H1 (cell line): ENCODE data around the gene MYRIP. TPM values are rescaled to one million over a fixed set of nuclear protein-coding genes. Genes with fewer than 3 reads are reported as not detected.

Source experiments
- CTCF ChIA-PET: fragments of 300-600 bp; sonication (Branson Sonifier 250); formaldehyde crosslinking; loops from one replicate; lab custom pipeline; 2021; ENCODE audit not compliant: partially characterized antibody; lab: Charles Lee
- POLR2A ChIA-PET: fragments of 300-600 bp; sonication (Branson Sonifier 250); formaldehyde crosslinking; loops from one replicate; lab custom pipeline; 2021; ENCODE audit warnings: inconsistent platforms; ENCODE audit not compliant: partially characterized antibody; lab: Charles Lee
- DNase-seq, 2 experiments: peaks; one replicate each; pipeline versions ENCODE4 v3.0.0 to v3.0.0-alpha.2; 2010 to 2022; ENCODE audit warnings: low spot score in 2 of 2, low read depth in 1 of 2, mixed read lengths in 1 of 2
- FAIRE-seq: peaks from 2 replicates; lab custom pipeline; 2011; peaks lifted over from hg19 to GRCh38; lab: Jason Lieb, UNC
- H2AFZ ChIP-seq: 2 replicates; pipeline ENCODE4 v1.8.1; 2012; ENCODE audit warnings: low read length, inconsistent platforms
- H2AK5ac ChIP-seq: 2 replicates; pipeline ENCODE4 v1.6.1; 2013; ENCODE audit warnings: low read depth, low read length
- H2BK120ac ChIP-seq: replicated peaks from 2 replicates; pipeline ENCODE3; 2013; ENCODE audit warnings: low read depth, low read length, inconsistent platforms
- H2BK12ac ChIP-seq: 2 replicates; pipeline ENCODE4 v1.6.1; 2013; ENCODE audit warnings: low read depth, low read length
- H2BK15ac ChIP-seq: 2 replicates; pipeline ENCODE4 v1.6.1; 2013; ENCODE audit warnings: low read length
- H2BK20ac ChIP-seq: 2 replicates; pipeline ENCODE4 v1.6.1; 2013; ENCODE audit warnings: low read length
- H2BK5ac ChIP-seq: 2 replicates; pipeline ENCODE4 v1.6.1; 2013; ENCODE audit warnings: low read depth, low read length
- H3K14ac ChIP-seq: 2 replicates; pipeline ENCODE4 v1.6.1; 2013; ENCODE audit warnings: inconsistent platforms; ENCODE audit not compliant: insufficient read length
- H3K18ac ChIP-seq: 2 replicates; pipeline ENCODE4 v1.6.1; 2013; ENCODE audit warnings: low read length; ENCODE audit errors: extremely low read depth
- H3K23ac ChIP-seq: 2 replicates; pipeline ENCODE4 v1.6.1; 2013; ENCODE audit warnings: inconsistent platforms; ENCODE audit not compliant: insufficient read length
- H3K23me2 ChIP-seq: 2 replicates; pipeline ENCODE4 v1.6.1; 2013; ENCODE audit warnings: low read depth, low read length
- H3K27ac ChIP-seq: 2 replicates; pipeline ENCODE4 v1.6.1; 2011; ENCODE audit warnings: low read depth, low read length, inconsistent platforms
- H3K27me3 ChIP-seq, 4 experiments: replicated peaks in 1 of 4; 1 replicate in 1 of 4; 2 replicates in 3 of 4; pipeline versions ENCODE4 v1.6.1 to v1.8.1; 2011 to 2013; ENCODE audit warnings: low read length in 3 of 4, mild to moderate bottlenecking in 3 of 4, inconsistent platforms in 2 of 4, mixed read lengths in 2 of 4, moderate library complexity in 1 of 4; ENCODE audit not compliant: control insufficient read depth in 3 of 4, insufficient read depth in 3 of 4; ENCODE audit errors: extremely low read depth in 1 of 4
- H3K36me3 ChIP-seq, 4 experiments: 2 replicates each; pipeline versions ENCODE4 v1.6.1 to v1.8.1; 2011 to 2013; ENCODE audit warnings: mild to moderate bottlenecking in 4 of 4, low read length in 3 of 4, moderate library complexity in 2 of 4, control low read depth in 1 of 4, inconsistent platforms in 1 of 4; ENCODE audit not compliant: insufficient read depth in 4 of 4, control insufficient read depth in 2 of 4
- H3K4ac ChIP-seq: replicated peaks from 2 replicates; pipeline ENCODE3; 2013; ENCODE audit warnings: low read length, low read depth, mixed read lengths, inconsistent platforms; ENCODE audit not compliant: insufficient read length
- H3K4me1 ChIP-seq, 4 experiments: replicated peaks in 1 of 4; 1 replicate in 1 of 4; 2 replicates in 3 of 4; pipeline versions ENCODE4 v1.6.1 to v1.8.1; 2011 to 2013; ENCODE audit warnings: low read length in 3 of 4, inconsistent platforms in 2 of 4, mixed read lengths in 1 of 4; ENCODE audit not compliant: insufficient read depth in 4 of 4, control insufficient read depth in 3 of 4
- H3K4me2 ChIP-seq, 2 experiments: 2 replicates each; pipeline versions ENCODE4 v1.6.1 to v1.8.1; 2011 to 2013; ENCODE audit warnings: low read depth in 2 of 2, low read length in 2 of 2, control low read depth in 1 of 2, inconsistent platforms in 1 of 2, mild to moderate bottlenecking in 1 of 2; ENCODE audit not compliant: insufficient read depth in 1 of 2
- H3K4me3 ChIP-seq, 4 experiments: fragments of 200-600, 300-600 bp in 1 of 4; sonication (generic), shearing (Covaris generic), sonication (Bioruptor Twin) in 1 of 4; 2 replicates each; pipeline versions ENCODE4 v1.5.1 to v1.8.1; 2011 to 2016; ENCODE audit warnings: low read length in 4 of 4, low read depth in 3 of 4, control low read depth in 2 of 4, inconsistent platforms in 2 of 4, mild to moderate bottlenecking in 2 of 4, mixed read lengths in 1 of 4, moderate library complexity in 1 of 4; ENCODE audit not compliant: insufficient read depth in 2 of 4; ENCODE audit errors: extremely low read depth in 1 of 4
- H3K56ac ChIP-seq: replicated peaks from 2 replicates; pipeline ENCODE3; 2013; ENCODE audit warnings: low read depth, mild to moderate bottlenecking, mixed read lengths, low read length, inconsistent platforms; ENCODE audit not compliant: insufficient read length
- H3K79me1 ChIP-seq: 2 replicates; pipeline ENCODE4 v1.6.1; 2013; ENCODE audit warnings: low read depth, low read length, control low read depth
- H3K79me2 ChIP-seq, 2 experiments: 2 replicates each; pipeline versions ENCODE4 v1.6.1 to v1.8.1; 2012 to 2013; ENCODE audit warnings: low read length in 2 of 2, mild to moderate bottlenecking in 2 of 2, inconsistent platforms in 1 of 2; ENCODE audit not compliant: insufficient read depth in 2 of 2, control insufficient read depth in 1 of 2
- H3K9ac ChIP-seq, 4 experiments: replicated peaks in 1 of 4; 1 replicate in 1 of 4; 2 replicates in 3 of 4; pipeline versions ENCODE4 v1.6.1 to v1.8.1; 2011 to 2013; ENCODE audit warnings: low read depth in 3 of 4, low read length in 3 of 4, control low read depth in 2 of 4, mild to moderate bottlenecking in 2 of 4, moderate library complexity in 2 of 4, inconsistent platforms in 1 of 4; ENCODE audit errors: extremely low read depth in 1 of 4
- H3K9me3 ChIP-seq, 2 experiments: 2 replicates each; pipeline versions ENCODE4 v1.6.1 to v1.8.1; 2012 to 2013; ENCODE audit warnings: mild to moderate bottlenecking in 2 of 2, moderate library complexity in 2 of 2, control low read depth in 1 of 2, inconsistent platforms in 1 of 2, low read depth in 1 of 2, low read length in 1 of 2, mixed read lengths in 1 of 2; ENCODE audit not compliant: insufficient read depth in 2 of 2
- H4K20me1 ChIP-seq, 2 experiments: replicated peaks in 1 of 2; 2 replicates each; pipeline versions ENCODE3 to v1.8.1; 2011 to 2013; ENCODE audit warnings: inconsistent platforms in 2 of 2, low read length in 2 of 2, mild to moderate bottlenecking in 1 of 2; ENCODE audit not compliant: insufficient read depth in 2 of 2, control insufficient read depth in 1 of 2
- H4K5ac ChIP-seq: 2 replicates; pipeline ENCODE4 v1.6.1; 2013; ENCODE audit warnings: low read length, low read depth, mixed read lengths, inconsistent platforms; ENCODE audit not compliant: insufficient read length
- H4K8ac ChIP-seq: 2 replicates; pipeline ENCODE4 v1.8.0; 2013; ENCODE audit warnings: mild to moderate bottlenecking, moderate library complexity, low read length, inconsistent platforms; ENCODE audit not compliant: insufficient read depth; ENCODE audit errors: extremely low read depth
- H4K91ac ChIP-seq: replicated peaks from 2 replicates; pipeline ENCODE3; 2013; ENCODE audit warnings: low read length, mixed read lengths, inconsistent platforms; ENCODE audit not compliant: insufficient read length
- BCL11A ChIP-seq, 2 experiments: IDR thresholded peaks; one replicate each; pipeline ENCODE4 v1.6.1; 2011; ENCODE audit warnings: low read depth in 2 of 2, low read length in 2 of 2, mild to moderate bottlenecking in 2 of 2
- CREB1 ChIP-seq: IDR thresholded peaks from 2 replicates; pipeline ENCODE4 v1.6.1; 2012; ENCODE audit warnings: inconsistent platforms
- EGR1 ChIP-seq: IDR thresholded peaks from 2 replicates; pipeline ENCODE4 v1.6.1; 2011; ENCODE audit warnings: low read depth, low read length, borderline replicate concordance
- EP300 ChIP-seq, 2 experiments: IDR thresholded peaks; 1 replicate in 1 of 2; 2 replicates in 1 of 2; pipeline ENCODE4 v1.6.1; 2011 to 2012; ENCODE audit warnings: low read depth in 2 of 2, low read length in 2 of 2, mild to moderate bottlenecking in 2 of 2, borderline replicate concordance in 1 of 2, inconsistent platforms in 1 of 2, moderate library complexity in 1 of 2
- GTF2F1 ChIP-seq: IDR thresholded peaks from 2 replicates; pipeline ENCODE4 v1.6.1; 2012; ENCODE audit warnings: low read depth, low read length, improper control_type of control experiment, borderline replicate concordance
- KDM1A ChIP-seq: fragments of 200-600, 300-600 bp; sonication (generic); IDR thresholded peaks from 2 replicates; pipeline ENCODE4 v1.7.1; 2016; ENCODE audit warnings: mild to moderate bottlenecking, low read length, borderline replicate concordance
- POLR2AphosphoS5 ChIP-seq: IDR thresholded peaks from 2 replicates; pipeline ENCODE4 v1.6.1; 2011; ENCODE audit warnings: low read depth, low read length
- SUZ12 ChIP-seq: fragments of 200-600 bp; sonication (generic); IDR thresholded peaks from 2 replicates; pipeline ENCODE4 v1.6.1; 2012; ENCODE audit warnings: mild to moderate bottlenecking, inconsistent platforms, low read length, moderate library complexity, mixed read lengths
- ZNF274 ChIP-seq: IDR thresholded peaks from 2 replicates; pipeline ENCODE4 v1.7.0; 2012; ENCODE audit warnings: low read length, borderline replicate concordance; ENCODE audit errors: extremely low read depth
- WGBS, 2 experiments: shearing (Covaris generic) in 1 of 2; methylation state at CpG; one replicate each; pipeline versions ENCODE4 v1.1.6 to v1.1.7; 2013 to 2015; ENCODE audit warnings: low lambda C conversion rate in 2 of 2, mixed read lengths in 2 of 2, inconsistent platforms in 1 of 2, low coverage in 1 of 2, missing lambda C conversion rate in 1 of 2; ENCODE audit not compliant: insufficient replicate concordance in 2 of 2, insufficient coverage in 1 of 2, insufficient read length in 1 of 2; ENCODE audit errors: extremely low coverage in 1 of 2, missing lambda C conversion rate in 1 of 2; 5-methylcytosine and 5-hydroxymethylcytosine counted together
- polyA plus RNA-seq, 7 experiments: library from polyadenylated mRNA; depleted of rRNA in 3 of 7; stranded (reverse) in 5 of 7; unstranded in 2 of 7; fragments of >200 nt in 5 of 7; fragments of 200-250 nt in 2 of 7; gene quantifications; 1 replicate in 5 of 7; 2 replicates in 1 of 7; 4 replicates in 1 of 7; pipeline versions ENCODE4 v1.2.1 to v1.2.3, GENCODE V29; 2011 to 2013; ENCODE audit warnings: missing spikeins in 2 of 7, mixed read lengths in 2 of 7
- total RNA-seq: library from RNA; stranded (reverse); fragmentation: NEBNext Ultra II Directional; extraction: Animal tissue kit (Norgen Biotek cat#: 25700); gene quantifications from 2 replicates; pipeline ENCODE4 v1.2.1, GENCODE V29; 2021
- TF ChIP-seq, protein P1 (sequence below): IDR thresholded peaks from 2 replicates; pipeline ENCODE4 v1.6.1; 2012; ENCODE audit warnings: inconsistent platforms

MYRIP gene
- total and polyA plus RNA-seq, 2 of the 8 experiments (the other 6 are each of a cell fraction or from before 2014, with no cell fraction given) = 0.54 to 4.3 TPM

DNA sequence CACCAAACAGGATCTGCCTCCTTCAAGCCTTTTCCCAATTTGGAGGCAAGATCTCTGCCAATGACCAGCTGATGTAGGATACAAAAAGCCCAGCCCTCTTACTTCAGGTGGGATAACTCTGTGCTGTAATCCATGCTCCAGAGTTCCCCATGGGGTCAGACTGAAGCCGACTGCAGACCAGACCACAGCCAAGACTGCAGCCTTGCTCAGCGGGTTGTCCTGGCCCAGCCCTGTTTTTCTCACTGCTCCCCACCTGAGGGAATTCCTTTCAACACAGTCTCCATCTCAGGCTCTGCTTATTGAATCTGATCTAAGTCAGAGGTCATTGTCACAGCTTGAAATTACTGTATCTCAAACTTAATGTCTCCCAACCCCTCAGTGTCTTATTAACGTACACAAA is 207.0 kb downstream of the MYRIP start:
- Histone ChIP-seq H3K9me3 (no peaks in the 10 kb centered on the region), H3K56ac (no peak overlapping the region), H3K4ac (no peak overlapping the region), H4K20me1 (no peaks in the 10 kb centered on the region), H2BK20ac (no peak overlapping the region), H4K8ac (no peak overlapping the region), H2AK5ac (no peak overlapping the region), H3K36me3 (no peaks in the 10 kb centered on the region; a peak in 1 of 8 replicates), H3K23me2 (no peaks in the 10 kb centered on the region), H3K4me2 (no peak overlapping the region), H3K27ac (no peak overlapping the region), H3K4me1 (no peaks in the 10 kb centered on the region), H2AFZ (no peak overlapping the region), H3K4me3 (no peak overlapping the region), H3K14ac (no peak overlapping the region), H3K79me1 (no peaks in the 10 kb centered on the region), H3K23ac (no peak overlapping the region), H3K9ac (no peak overlapping the region), H4K91ac (no peak overlapping the region), H3K79me2 (no peaks in the 10 kb centered on the region), H4K5ac (no peak overlapping the region), H2BK12ac (no peak overlapping the region), H3K18ac (no peak overlapping the region), H2BK120ac (no peak overlapping the region), H2BK5ac (no peak overlapping the region; the same call in 1 of the 2 replicates), H3K27me3 (peaks cover 0 to 1% (median 0%) of the 10 kb centered on the region in 4 experiments; a peak in 1 of 7 replicates), H2BK15ac (no peak overlapping the region)
- WGBS, 2 experiments = 85% methylated on average over 3 of the region's 3 CpGs; no CpG with 5 or more reads in 1 of the 2 experiments
- ChIA-PET CTCF (no interaction called here), POLR2A (no interaction called here)
- FAIRE-seq (no peak), DNase-seq (no peak)
- TF ChIP-seq CREB1 (no peak), EP300 (IDR thresholded peaks at IDR 0.05; ENCODE audit: borderline replicate concordance in 1 of 2, low read depth in 2 of 2, low read length in 2 of 2) (no peak), ZNF274 (no peak), POLR2AphosphoS5 (no peak), EGR1 (no peak), SUZ12 (no peak), BCL11A (IDR thresholded peaks at IDR 0.05; ENCODE audit: low read depth in 2 of 2, low read length in 2 of 2) (no peak), GTF2F1 (no peak), KDM1A (no peak)
- TF ChIP-seq, protein P1, sequence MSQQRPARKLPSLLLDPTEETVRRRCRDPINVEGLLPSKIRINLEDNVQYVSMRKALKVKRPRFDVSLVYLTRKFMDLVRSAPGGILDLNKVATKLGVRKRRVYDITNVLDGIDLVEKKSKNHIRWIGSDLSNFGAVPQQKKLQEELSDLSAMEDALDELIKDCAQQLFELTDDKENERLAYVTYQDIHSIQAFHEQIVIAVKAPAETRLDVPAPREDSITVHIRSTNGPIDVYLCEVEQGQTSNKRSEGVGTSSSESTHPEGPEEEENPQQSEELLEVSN = no peak
